Mesothelial cell of epicardium (in vitro differentiated cells): Measurements from ENCODE around the gene GPR32. TPM values are rescaled to one million over a fixed set of nuclear protein-coding genes. Genes with fewer than 3 reads are reported as not detected.
"Not testable (repeated sequence)": the region's sequence is repeated elsewhere in the genome, so short reads cannot be mapped to it uniquely, and the experiment has no call there.

Experiments
- DNase-seq, 2 experiments: peaks; one replicate each; pipeline ENCODE4 v3.0.0; 2021; ENCODE audit warnings: low spot score in 2 of 2; ENCODE audit not compliant: unreplicated experiment in 2 of 2
- H3K27ac Mint-ChIP-seq: 2 replicates; pipeline ENCODE4 v1.8.0; 2021; ENCODE audit warnings: mixed read lengths
- H3K27me3 Mint-ChIP-seq: 2 replicates; pipeline ENCODE4 v1.8.0; 2021; ENCODE audit warnings: low read depth, mixed read lengths
- H3K36me3 Mint-ChIP-seq: 2 replicates; pipeline ENCODE4 v1.8.0; 2021; ENCODE audit warnings: mixed read lengths
- H3K4me1 Mint-ChIP-seq: 2 replicates; pipeline ENCODE4 v1.8.0; 2021; ENCODE audit warnings: mixed read lengths
- H3K4me3 Mint-ChIP-seq: 2 replicates; pipeline ENCODE4 v1.8.0; 2021; ENCODE audit warnings: mild to moderate bottlenecking, moderate library complexity, mixed read lengths
- H3K9me3 Mint-ChIP-seq: 2 replicates; pipeline ENCODE4 v1.8.0; 2021; ENCODE audit warnings: mixed read lengths
- CTCF ChIP-seq: fragments of 200-600 bp; sonication (generic); IDR thresholded peaks from one replicate; pipeline ENCODE4 v1.5.0; 2021; ENCODE audit warnings: antibody characterized with exemption; ENCODE audit not compliant: unreplicated experiment
- total RNA-seq: library from RNA; stranded (reverse); gene quantifications from 3 replicates; pipeline ENCODE4 v1.2.1, GENCODE V29; 2021

The GPR32 gene
- total RNA-seq, 1 donor from 2014 or later: not detected

- Mint-ChIP-seq H3K27ac (no peak overlapping the region), H3K27me3 (peaks cover 42% of the 10 kb centered on the region), H3K36me3 (no peaks in the 10 kb centered on the region), H3K9me3 (no peaks in the 10 kb centered on the region), H3K4me3 (no peak overlapping the region), H3K4me1 (peaks cover 6% of the 10 kb centered on the region)
- no peak for DNase-seq
- TF ChIP-seq CTCF: no peak
Observed at GRCh38 chr19:50753879-50754278, 16.4 kb upstream of the GPR32 start.

DNA sequence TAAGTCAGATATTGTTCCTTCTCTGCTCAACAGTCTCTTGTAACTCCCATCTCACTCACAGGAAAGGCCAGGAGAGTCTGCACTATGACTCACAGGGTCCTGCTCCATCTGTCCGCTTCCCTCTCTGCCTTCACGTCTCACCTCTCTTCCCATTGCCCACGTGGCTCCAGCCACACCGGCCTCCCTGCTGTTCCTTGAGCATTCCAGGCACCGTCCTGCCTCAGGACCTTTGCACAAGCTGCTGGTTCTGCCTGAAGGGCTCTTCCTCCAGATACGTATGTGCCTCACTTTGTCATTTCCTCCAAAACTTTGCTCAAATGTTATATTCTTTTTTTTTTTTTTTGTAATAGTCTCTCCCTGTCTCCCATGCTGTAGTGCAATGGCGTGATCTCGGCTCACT, 14.0 kb upstream of the GPR32 start:
- H3K27me3 Mint-ChIP-seq: peaks cover 44% of the 10 kb centered on the region
- H3K4me1 Mint-ChIP-seq: not testable (repeated sequence)

DNA sequence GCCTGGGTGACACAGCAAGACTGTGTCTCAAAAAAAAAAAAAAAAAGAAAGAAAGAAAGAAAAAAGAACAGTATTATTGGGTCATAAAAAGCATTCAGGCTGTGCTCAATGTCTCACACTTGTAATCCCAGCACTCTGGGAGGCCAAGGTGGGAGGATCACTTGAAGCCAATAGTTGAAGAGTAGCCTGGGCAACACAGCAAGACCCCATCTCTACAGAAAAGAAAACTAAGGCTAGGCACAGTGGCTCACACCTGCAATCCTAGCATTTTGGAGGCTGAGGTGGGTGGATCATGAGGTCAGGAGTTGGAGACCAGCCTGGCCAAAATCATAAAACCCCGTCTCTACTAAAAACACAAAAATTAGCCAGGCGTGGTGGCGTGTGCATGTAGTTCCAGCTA, 12.6 kb upstream of the GPR32 start:
- peaks cover 38% of the 10 kb centered on the region for H3K27me3 Mint-ChIP-seq

More for the DNA sequence above, 14.0 kb upstream of the GPR32 start:
- H3K9me3 Mint-ChIP-seq, DNase-seq, H3K27ac Mint-ChIP-seq, H3K36me3 Mint-ChIP-seq, H3K4me3 Mint-ChIP-seq: not testable (repeated sequence)

DNA sequence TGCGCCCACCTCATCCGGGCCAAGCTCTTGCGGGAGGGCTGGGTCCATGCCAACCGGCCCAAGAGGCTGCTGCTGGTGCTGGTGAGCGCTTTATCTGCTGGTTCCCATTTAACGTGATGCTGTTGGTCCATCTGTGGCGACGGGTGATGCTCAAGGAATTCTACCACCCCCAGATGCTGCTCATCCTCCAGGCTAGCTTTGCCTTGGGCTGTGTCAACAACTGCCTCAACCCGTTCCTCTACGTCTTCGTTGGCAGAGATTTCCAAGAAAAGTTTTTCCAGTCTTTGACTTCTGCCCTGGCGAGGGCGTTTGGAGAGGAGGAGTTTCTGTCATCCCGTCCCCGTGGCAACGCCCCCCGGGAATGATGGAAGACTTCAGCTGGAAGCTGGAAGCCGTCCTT, 11.2 kb upstream of the GPR32 start:
- DNase-seq, H3K9me3 Mint-ChIP-seq, H3K4me3 Mint-ChIP-seq, H3K4me1 Mint-ChIP-seq, H3K36me3 Mint-ChIP-seq, H3K27ac Mint-ChIP-seq: not testable (repeated sequence)
- H3K27me3 Mint-ChIP-seq: peaks cover 28% of the 10 kb centered on the region

More for the DNA sequence above, 12.6 kb upstream of the GPR32 start:
- not testable (repeated sequence) for H3K4me1 Mint-ChIP-seq, H3K36me3 Mint-ChIP-seq, H3K27ac Mint-ChIP-seq, DNase-seq, H3K9me3 Mint-ChIP-seq, H3K4me3 Mint-ChIP-seq

DNA sequence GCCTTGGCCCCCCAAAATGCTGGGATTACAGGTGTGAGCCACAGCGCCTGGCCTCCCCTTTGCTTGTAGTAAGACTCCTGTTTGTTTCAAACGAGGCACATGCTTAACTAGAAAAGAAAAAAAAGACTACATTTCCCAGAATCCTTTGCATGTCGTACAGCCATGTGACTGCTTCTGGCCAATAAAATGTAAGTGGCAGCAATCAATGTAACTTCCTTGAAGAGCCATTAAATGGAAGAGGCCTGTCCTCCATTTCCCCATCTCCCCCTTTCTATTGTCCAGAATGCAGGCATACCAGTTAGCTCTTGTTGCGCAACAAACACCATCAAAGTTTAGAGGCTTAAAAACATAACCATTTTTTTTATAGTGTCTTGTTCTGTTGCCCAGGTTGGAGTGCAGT, 10.4 kb upstream of the GPR32 start:
- no peaks in the 10 kb centered on the region for H3K36me3 Mint-ChIP-seq
- no peak for TF ChIP-seq CTCF
- peaks cover 3% of the 10 kb centered on the region for H3K9me3 Mint-ChIP-seq
- no peak for DNase-seq
- no peak overlapping the region for H3K27ac Mint-ChIP-seq
- no peak overlapping the region for H3K4me3 Mint-ChIP-seq
- H3K4me1 Mint-ChIP-seq: no peaks in the 10 kb centered on the region
- peaks cover 25% of the 10 kb centered on the region for H3K27me3 Mint-ChIP-seq

DNA sequence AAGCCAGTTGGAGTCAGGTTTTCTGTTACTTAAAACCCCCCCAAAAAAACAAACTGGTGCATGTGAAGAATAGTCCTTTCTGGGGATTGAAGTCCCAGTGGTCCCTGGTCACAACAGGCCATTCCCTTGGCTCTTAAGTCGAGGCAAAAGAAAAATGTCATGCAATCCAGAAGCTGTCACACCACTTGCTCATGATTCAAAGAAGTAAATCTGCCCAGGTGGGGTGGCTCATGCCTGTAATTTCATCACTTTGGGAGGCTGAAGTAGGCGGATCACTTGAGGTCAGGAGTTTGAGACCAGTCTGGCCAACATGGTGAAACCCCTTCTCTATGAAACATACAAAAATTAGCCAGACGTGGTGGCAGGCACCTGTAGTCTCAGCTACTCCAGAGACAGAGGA, 8.8 kb upstream of the GPR32 start:
- H3K4me1 Mint-ChIP-seq, H3K36me3 Mint-ChIP-seq, H3K4me3 Mint-ChIP-seq, H3K27ac Mint-ChIP-seq, H3K9me3 Mint-ChIP-seq, DNase-seq: not testable (repeated sequence)
- H3K27me3 Mint-ChIP-seq: peaks cover 20% of the 10 kb centered on the region

GRCh38 chr19:50763521-50763920, 6.7 kb upstream of the GPR32 start:
- not testable (repeated sequence) for H3K4me1 Mint-ChIP-seq, H3K9me3 Mint-ChIP-seq, H3K36me3 Mint-ChIP-seq, H3K27ac Mint-ChIP-seq, DNase-seq, H3K4me3 Mint-ChIP-seq
- peaks cover 28% of the 10 kb centered on the region for H3K27me3 Mint-ChIP-seq

DNA sequence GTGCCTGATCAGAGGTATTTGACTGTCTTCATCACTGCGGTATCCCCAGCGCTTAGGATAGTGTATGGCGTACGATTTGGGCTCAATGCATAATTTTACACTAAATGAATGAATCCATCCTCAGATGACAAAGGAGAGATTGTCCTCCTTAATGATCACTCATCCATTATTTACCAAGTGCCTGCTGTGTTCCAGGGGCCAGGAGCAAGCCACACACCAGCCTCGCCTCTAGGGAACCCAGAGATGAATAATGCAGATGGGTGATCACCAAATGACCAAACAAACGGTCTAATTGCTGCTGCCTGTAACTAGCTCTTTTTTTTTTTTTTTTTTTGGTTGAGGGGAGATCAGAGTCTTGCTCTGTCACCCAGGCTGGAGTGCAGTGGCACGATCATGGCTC, 5.9 kb upstream of the GPR32 start:
- peaks cover 3% of the 10 kb centered on the region for H3K9me3 Mint-ChIP-seq
- H3K36me3 Mint-ChIP-seq: no peaks in the 10 kb centered on the region
- no peak overlapping the region for H3K27ac Mint-ChIP-seq
- TF ChIP-seq CTCF: no peak
- H3K27me3 Mint-ChIP-seq: peaks cover 28% of the 10 kb centered on the region
- no peak for DNase-seq
- no peaks in the 10 kb centered on the region for H3K4me1 Mint-ChIP-seq
- no peak overlapping the region for H3K4me3 Mint-ChIP-seq

GRCh38 chr19:50766746-50767145, 3.5 kb upstream of the GPR32 start:
- H3K4me1 Mint-ChIP-seq, H3K9me3 Mint-ChIP-seq, H3K27ac Mint-ChIP-seq, H3K4me3 Mint-ChIP-seq, H3K36me3 Mint-ChIP-seq, DNase-seq: not testable (repeated sequence)
- H3K27me3 Mint-ChIP-seq: peaks cover 28% of the 10 kb centered on the region

GRCh38 chr19:50767263-50767662, 3.0 kb upstream of the GPR32 start:
- not testable (repeated sequence) for H3K27ac Mint-ChIP-seq

More at GRCh38 chr19:50767263-50767662, 3.0 kb upstream of the GPR32 start:
- peaks cover 28% of the 10 kb centered on the region for H3K27me3 Mint-ChIP-seq
- not testable (repeated sequence) for H3K4me3 Mint-ChIP-seq, H3K4me1 Mint-ChIP-seq, H3K36me3 Mint-ChIP-seq, DNase-seq, H3K9me3 Mint-ChIP-seq
